GM20000 (cell line): ENCODE results near the gene MAP2K5.

Experiments used
- DNase-seq: peaks from one replicate; pipeline ENCODE4 v3.0.0; 2012; ENCODE audit warnings: low spot score
- CTCF ChIP-seq: IDR thresholded peaks from 2 replicates; pipeline ENCODE4 v1.5.1; 2012; ENCODE audit warnings: mild to moderate bottlenecking, control low read depth; ENCODE audit errors: extremely low read depth, missing control alignments

The MAP2K5 gene

GRCh38 chr15:67801926-67802914 lies 259.7 kb downstream of the MAP2K5 start:
- TF ChIP-seq CTCF, result no peak
- DNase-seq, result no peak

- no peak for TF ChIP-seq CTCF
- no peak for DNase-seq
Observed at GRCh38 chr15:67803299-67803698, 260.8 kb downstream of the MAP2K5 start.

- TF ChIP-seq CTCF, result no peak
- DNase-seq, result no peak
Observed at GRCh38 chr15:67803996-67804843, 261.7 kb downstream of the MAP2K5 start.

- no peak for DNase-seq
- no peak for TF ChIP-seq CTCF
Observed at GRCh38 chr15:67805008-67805665, 262.6 kb downstream of the MAP2K5 start.

- TF ChIP-seq CTCF, result no peak
Observed at GRCh38 chr15:67805666-67806516, 263.4 kb downstream of the MAP2K5 start.

GRCh38 chr15:67806536-67806935 lies 264.0 kb downstream of the MAP2K5 start:
- TF ChIP-seq CTCF, result no peak
- no peak for DNase-seq

More at GRCh38 chr15:67805666-67806516, 263.4 kb downstream of the MAP2K5 start:
- DNase-seq, result no peak
